ENCODE measurements around the gene WWP2. TPM values are rescaled to one million over a fixed set of nuclear protein-coding genes. Genes with fewer than 3 reads are reported as not detected.

The WWP2 gene
- total RNA-seq, 2 donors from 2014 or later = 19.4 to 19.5 TPM

- no peak for ATAC-seq
- DNase-seq = no peak
- intact Hi-C loops (cut with DNase I) = no loop called here
Measured at GRCh38 chr16:69870761-69871160, 108.6 kb downstream of the WWP2 start.

DNA sequence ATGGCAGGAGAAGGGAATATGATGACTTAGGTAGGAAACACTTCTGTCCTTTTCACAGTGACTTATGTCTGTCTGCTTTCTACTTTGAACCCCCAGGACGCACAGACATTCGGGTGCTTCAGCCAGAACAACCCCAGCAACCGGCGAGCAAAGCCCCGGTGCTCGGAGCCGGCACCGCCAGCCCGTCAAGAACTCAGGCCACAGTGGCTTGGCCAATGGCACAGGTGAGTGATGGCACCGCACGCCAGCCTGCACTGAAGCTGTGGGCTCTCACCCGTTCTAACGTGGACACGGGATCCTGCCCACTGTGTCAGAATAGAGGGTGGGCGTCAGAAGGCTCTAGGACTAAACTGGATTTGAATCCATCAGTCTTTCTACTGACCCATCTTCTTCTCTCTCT, 109.6 kb downstream of the WWP2 start:
- ATAC-seq = no peak
- DNase-seq = no peak
- intact Hi-C loops (cut with DNase I) = no loop called here

DNA sequence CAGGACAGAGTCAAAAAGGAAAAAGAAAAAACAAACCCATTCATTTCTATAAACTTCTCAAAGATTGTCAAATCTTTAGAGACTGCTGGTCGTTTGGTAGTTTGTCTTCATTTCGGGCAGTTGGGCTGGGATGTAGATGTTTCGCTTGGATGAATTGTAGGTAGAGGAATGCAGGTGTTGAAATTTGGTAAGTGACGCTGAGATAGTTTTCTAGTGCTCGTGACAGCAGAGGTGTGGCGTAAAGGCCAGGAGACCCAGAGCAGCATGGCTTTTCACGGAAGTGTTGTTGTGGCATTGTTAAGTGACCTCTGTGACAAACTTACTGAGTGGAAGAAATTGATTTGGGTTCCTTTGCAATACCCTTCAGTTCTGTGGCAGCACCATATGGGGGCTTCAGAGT, 110.8 kb downstream of the WWP2 start:
- no peak for DNase-seq
- intact Hi-C loops (cut with DNase I) = no loop called here
- no peak for ATAC-seq

DNA sequence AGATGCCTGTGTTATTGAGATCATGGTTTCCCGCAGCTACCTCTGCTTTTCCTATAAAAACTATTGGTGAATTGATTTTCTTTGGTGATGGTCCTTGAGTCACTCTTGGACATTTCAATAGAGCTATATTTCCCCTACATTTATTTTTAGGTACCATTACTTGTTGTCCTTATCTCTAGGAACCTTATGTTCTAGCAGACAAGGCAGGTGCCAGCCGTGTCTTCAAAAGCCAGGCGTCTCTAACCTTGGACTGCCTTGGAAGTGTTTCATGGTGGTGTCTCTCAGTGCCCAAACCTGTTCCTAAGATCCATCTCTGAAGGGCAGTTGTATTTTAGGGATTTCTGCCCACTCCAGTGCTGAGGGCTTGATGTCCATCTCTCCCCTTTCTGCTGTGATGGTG, 111.7 kb downstream of the WWP2 start:
- ATAC-seq (no peak), DNase-seq (no peak)
- intact Hi-C loops (cut with DNase I) = no loop called here

GRCh38 chr16:69874271-69874670, 112.1 kb downstream of the WWP2 start:
- no peak for DNase-seq
- intact Hi-C loops (cut with DNase I) = no loop called here

GRCh38 chr16:69880640-69881133, 118.6 kb downstream of the WWP2 start:
- intact Hi-C loops (cut with DNase I) = no loop called here
- DNase-seq = no peak
- no peak for ATAC-seq

More at GRCh38 chr16:69874271-69874670, 112.1 kb downstream of the WWP2 start:
- no peak for ATAC-seq

DNA sequence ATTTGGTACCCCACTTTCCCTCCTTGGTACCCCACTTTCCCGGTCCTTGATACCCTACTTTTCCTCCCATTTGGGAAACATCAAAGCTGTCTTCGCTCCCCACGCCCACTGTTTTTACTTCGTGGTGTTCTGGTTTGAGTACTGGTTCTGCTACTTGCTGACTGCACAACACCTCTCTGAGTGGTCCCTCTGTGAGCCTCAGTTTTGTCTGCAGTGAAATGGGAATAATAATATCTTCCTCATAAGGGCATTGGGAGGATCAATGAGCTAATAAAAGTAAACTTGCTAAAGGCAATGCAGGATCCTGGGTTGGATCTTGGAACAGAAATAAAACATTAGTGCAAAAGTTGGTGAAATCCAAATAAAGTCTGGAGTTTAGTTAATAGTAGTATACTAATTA, 119.0 kb downstream of the WWP2 start:
- no peak for ATAC-seq
- intact Hi-C loops (cut with DNase I) = no loop called here

GRCh38 chr16:69883744-69884143, 121.6 kb downstream of the WWP2 start:
- intact Hi-C loops (cut with DNase I) = no loop called here
- no peak for ATAC-seq
- DNase-seq = no peak

More for the DNA sequence above, 119.0 kb downstream of the WWP2 start:
- no peak for DNase-seq

- no peak for ATAC-seq
- intact Hi-C loops (cut with DNase I) = no loop called here
Measured at GRCh38 chr16:69885722-69886121, 123.6 kb downstream of the WWP2 start.

DNA sequence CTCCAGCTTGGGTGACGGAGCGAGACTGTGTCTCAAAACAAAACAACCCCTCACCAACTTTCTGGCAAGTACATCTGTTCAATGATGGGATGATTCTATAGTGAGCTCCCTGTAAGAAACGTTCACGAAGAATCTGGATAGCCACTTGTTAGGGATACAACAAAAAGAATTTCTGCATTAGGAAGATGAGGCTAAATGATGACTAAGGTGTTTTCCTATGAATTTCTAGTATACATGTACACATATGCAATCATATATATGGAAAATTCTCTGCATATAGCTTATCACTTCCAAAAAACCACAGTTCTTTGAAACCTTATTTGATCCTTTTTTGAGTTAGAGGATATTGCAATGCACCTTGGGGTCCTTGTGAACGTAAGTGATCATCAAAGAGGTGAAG, 124.6 kb downstream of the WWP2 start:
- intact Hi-C loops (cut with DNase I) = no loop called here
- no peak for DNase-seq
- no peak for ATAC-seq

More at GRCh38 chr16:69885722-69886121, 123.6 kb downstream of the WWP2 start:
- DNase-seq = no peak

DNA sequence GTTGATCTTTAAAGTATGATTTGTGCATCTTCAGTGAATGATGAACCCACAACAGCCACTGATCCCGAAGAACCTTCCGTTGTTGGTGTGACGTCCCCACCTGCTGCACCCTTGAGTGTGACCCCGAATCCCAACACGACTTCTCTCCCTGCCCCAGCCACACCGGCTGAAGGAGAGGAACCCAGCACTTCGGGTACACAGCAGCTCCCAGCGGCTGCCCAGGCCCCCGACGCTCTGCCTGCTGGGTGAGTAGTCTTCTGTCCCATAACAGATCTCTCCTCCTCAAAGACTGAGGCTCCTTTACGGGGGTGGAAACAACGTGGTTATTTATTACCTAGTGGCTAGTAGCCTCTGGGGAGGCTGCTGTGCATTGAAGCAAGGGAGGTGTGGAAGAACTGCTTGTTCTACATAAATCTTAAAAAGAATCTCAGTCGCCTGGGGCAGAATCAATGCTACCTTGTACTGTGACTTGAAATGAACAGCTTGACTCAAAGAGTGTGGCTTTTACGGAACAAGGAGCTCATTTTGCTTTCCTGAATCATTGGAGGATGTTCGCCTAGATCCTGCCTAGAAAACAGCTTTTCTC, 126.0 kb downstream of the WWP2 start:
- ATAC-seq = no peak
- no peak for DNase-seq
- intact Hi-C loops (cut with DNase I) = no loop called here

DNA sequence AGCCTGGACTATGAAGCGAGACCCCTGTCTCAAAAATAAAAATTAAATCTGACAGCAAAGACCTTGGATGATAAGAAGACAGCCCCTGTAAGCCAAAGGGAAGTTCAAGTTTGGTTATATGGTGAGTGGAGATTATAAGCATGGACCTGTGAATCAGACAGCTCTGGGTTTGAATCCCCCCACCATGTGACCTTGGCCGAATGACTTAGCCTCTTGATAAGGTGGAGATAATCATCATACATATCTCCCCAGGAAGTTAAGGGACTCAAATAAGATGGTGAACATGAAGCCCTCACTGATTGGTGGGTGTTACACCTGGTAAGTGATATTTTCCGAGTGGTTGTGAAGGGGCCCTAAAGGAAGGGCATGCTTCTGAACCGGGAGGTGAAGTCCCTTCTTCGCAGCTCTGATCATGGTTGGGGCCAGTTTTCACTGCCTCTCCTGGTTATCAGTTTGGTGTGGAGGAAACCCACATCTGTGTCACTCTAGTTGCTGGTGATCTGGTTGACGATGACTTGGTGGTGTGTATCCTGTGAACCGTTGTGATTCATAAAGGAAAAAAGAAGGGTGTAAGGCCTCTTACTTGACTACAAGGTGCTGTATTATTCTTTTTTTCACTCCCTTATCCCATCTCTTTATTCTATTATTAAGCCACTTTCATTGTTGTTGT, 127.3 kb downstream of the WWP2 start:
- ATAC-seq = no peak
- intact Hi-C loops (cut with DNase I) = no loop called here

GRCh38 chr16:69890114-69890891, 128.2 kb downstream of the WWP2 start:
- ATAC-seq (peak; percentile 88 to 94), DNase-seq (peak; percentile 69)
- intact Hi-C loops (cut with DNase I) = no loop called here

More for the DNA sequence above, 127.3 kb downstream of the WWP2 start:
- DNase-seq = no peak

DNA sequence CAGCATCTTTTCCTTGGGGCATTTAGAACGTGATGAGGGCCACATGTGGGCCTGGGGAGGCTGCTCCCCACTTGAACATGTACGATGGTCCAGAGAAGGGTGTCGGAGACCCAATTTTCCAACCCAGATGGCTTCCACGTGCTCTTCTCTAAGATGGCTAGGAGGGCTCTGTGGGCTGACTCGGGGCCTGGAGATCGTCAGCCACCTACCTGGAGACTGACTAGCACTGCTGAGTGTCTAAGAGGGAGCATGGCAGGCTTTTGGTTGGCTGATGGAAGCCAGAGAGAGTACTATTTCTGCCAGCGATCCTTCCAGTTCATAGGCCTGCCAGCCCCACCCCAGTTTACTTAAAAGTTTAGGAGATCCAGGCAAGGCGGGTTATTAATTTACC, 128.8 kb downstream of the WWP2 start:
- intact Hi-C loops (cut with DNase I) = no loop called here
- DNase-seq = no peak
- ATAC-seq = no peak

DNA sequence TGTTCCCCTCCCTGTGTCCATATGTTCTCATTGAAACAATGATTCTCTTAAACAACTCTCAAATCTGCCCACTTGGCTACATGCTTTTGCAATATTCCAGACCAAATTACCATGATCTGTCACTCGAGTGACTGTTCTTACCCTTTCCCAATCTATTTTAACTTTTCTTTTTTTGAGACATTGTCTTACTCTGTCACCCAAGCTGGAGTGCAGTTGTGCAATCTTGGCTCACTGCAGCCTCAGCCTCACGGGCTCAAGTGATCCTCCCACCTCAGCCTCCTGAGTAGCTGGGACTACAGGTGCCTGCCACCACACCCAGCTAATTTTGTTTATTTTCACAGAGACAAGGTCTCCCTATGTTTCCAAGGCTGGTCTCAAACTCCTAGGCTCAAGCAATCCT, 130.2 kb downstream of the WWP2 start:
- DNase-seq = no peak
- intact Hi-C loops (cut with DNase I) = no loop called here

DNA sequence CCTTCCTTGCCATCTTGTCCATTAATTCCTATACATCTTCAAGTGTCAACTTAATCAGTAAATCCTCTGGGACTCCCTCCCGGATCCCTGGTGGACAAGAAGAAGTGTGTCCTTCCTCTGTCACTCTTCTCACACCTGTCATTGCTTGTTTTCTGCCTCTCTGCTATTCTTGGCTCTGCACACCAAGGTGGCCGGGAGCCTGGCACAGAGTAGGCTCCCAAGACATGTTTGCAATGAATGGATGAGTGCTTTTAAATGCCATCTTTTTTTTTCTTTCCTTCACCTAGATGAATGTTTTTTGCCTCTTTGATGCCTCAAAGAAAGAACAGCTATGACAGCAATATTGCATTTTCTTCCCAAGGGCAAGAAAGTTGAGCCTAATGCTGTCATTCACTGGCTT, 131.0 kb downstream of the WWP2 start:
- no peak for ATAC-seq
- intact Hi-C loops (cut with DNase I) = no loop called here
- DNase-seq = no peak

More for the DNA sequence above, 130.2 kb downstream of the WWP2 start:
- ATAC-seq = no peak

DNA sequence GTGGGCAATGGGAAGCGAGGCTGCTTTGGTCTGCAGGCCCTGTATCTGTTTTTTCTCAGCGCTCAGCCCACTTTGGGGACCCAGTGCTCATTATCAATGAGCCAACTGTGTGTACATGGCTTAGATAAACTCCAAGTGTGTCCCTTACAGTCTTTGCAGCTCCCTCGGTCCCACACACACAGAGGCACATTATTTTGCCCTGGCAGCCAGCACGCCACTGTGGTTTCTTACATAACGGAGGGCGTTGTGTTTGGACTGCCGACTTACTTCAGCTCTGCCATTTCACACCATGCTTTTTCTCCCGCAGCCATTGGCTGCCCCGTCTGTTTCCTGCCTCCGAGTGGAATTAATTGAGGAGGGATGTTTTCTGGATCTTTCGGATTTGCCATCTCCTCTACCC, 132.5 kb downstream of the WWP2 start:
- intact Hi-C loops (cut with DNase I) = no loop called here
- ATAC-seq (peak in 1 of 2 donors; percentile 16), DNase-seq (no peak)

DNA sequence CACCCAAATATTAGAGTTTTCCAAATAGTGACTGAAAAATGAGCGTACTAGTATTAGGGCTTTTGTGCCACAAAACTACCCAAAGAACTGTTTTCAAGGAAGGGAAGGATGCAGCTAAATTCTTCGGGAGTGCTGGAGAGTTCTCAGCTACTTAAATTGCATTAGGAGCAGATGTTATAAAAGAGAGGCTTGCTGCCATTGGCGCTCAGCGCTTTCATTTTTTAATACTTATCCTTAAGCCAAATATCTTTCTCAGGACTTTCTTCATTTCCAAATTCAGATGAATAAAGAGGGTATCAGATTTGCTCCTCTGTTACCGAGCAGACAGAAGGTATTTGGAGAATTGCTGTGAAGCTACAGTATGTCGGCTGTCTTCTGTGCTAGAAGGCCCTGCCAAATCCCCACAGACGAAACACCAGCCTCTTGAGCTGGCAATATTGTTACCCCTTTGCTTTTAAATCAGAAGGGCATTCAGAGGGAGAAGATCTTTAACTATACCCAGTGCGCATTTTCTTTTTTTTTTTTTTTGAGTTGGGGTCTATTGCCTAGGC, 141.8 kb downstream of the WWP2 start:
- intact Hi-C loops (cut with DNase I) = no loop called here
- no peak for ATAC-seq
- no peak for DNase-seq

DNA sequence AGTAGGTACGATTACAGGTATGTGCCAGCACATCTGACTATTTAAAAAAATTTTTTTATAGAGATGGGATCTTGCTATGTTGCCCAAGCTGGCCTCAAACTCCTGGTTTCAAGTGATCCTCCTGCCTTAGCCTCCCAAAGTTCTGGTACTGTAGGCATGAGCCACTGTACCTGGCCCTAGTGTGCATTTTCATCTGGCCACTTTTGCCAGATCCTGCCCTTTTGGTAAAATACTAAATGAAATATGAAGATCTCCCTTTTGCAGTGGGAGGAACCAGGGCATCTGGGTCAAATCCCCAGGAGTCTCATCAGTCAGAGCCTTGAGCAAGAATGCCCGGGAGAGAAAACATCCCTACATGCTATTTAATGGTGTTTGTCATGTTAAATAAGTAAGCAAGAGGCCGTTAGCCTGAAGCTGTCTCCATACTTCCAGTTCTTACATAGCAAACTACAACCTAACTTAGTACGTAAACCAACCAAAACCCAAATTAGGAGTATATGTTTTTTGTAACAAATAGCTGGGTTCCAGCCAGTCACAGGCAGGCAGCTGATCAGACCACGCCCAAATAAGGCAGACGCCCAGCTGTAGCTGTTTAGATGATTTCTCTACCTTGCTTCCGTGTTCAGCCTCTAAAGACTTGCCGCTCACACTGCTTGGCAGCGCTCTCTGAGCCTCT, 142.5 kb downstream of the WWP2 start:
- DNase-seq (no peak), ATAC-seq (no peak)
- intact Hi-C loops (cut with DNase I) = no loop called here
